Neuron (in vitro differentiated cells): ENCODE measurements around the gene FXYD4.
"Not testable (repeated sequence)": the region's sequence is repeated elsewhere in the genome, so short reads cannot be mapped to it uniquely, and the experiment has no call there.

Source experiments
- H2AFZ ChIP-seq: one replicate; pipeline ENCODE4 v1.6.1; 2013; ENCODE audit warnings: low read depth, mild to moderate bottlenecking, inconsistent platforms, low read length, moderate library complexity
- H3K27me3 ChIP-seq: one replicate; pipeline ENCODE4 v1.6.1; 2013; ENCODE audit warnings: low read length; ENCODE audit not compliant: insufficient read depth
- H3K36me3 ChIP-seq: one replicate; pipeline ENCODE4 v1.6.1; 2013; ENCODE audit warnings: low read length; ENCODE audit not compliant: insufficient read depth
- H3K4me1 ChIP-seq: one replicate; pipeline ENCODE4 v1.6.1; 2013; ENCODE audit warnings: low read length; ENCODE audit not compliant: insufficient read depth
- H3K4me3 ChIP-seq: 2 replicates; pipeline ENCODE4 v1.5.1; 2013; ENCODE audit warnings: mild to moderate bottlenecking, low read length, moderate library complexity
- H3K9me3 ChIP-seq: one replicate; pipeline ENCODE4 v1.6.1; 2013; ENCODE audit warnings: low read length

FXYD4 gene

GRCh38 chr10:43371418-43371817 is at the start of gene FXYD4:
Gene FXYD4 (plus strand): TSS chr10:43371636. CDS start chr10:43373747, 2,111 bp downstream.
- Histone ChIP-seq H3K4me1 (peaks cover 12% of the 10 kb centered on the region), H2AFZ (no peak within 1 kb of the TSS), H3K9me3 (no peaks in the 10 kb centered on the region), H3K27me3 (no peaks in the 10 kb centered on the region), H3K36me3 (no peaks in the 10 kb centered on the region), H3K4me3 (no peak within 1 kb of the TSS)

- Histone ChIP-seq H3K36me3 (no peaks in the 10 kb centered on the region), H3K27me3 (peaks cover 3% of the 10 kb centered on the region), H3K4me3 (peak overlapping the region; percentile 11), H3K4me1 (peaks cover 9% of the 10 kb centered on the region), H3K9me3 (no peaks in the 10 kb centered on the region), H2AFZ (no peak overlapping the region)
These were observed 49.1 kb upstream of the FXYD4 start for GRCh38 chr10:43322331-43322730.

GRCh38 chr10:43322769-43323168 is 48.7 kb upstream of the FXYD4 start:
- Histone ChIP-seq H3K4me1 (peaks cover 9% of the 10 kb centered on the region), H2AFZ (peak overlapping the region; percentile 83), H3K27me3 (peaks cover 5% of the 10 kb centered on the region), H3K4me3 (peak overlapping the region; percentile 46), H3K9me3 (no peaks in the 10 kb centered on the region), H3K36me3 (no peaks in the 10 kb centered on the region)

- peaks cover 9% of the 10 kb centered on the region for H3K4me1 ChIP-seq
- H3K36me3 ChIP-seq = no peaks in the 10 kb centered on the region
- H2AFZ ChIP-seq = peak overlapping the region; percentile 83
- H3K9me3 ChIP-seq = no peaks in the 10 kb centered on the region
- H3K4me3 ChIP-seq = peak overlapping the region; percentile 46
- H3K27me3 ChIP-seq = peaks cover 5% of the 10 kb centered on the region
These were observed 48.2 kb upstream of the FXYD4 start for GRCh38 chr10:43323245-43323644.

GRCh38 chr10:43324876-43325275 is 46.6 kb upstream of the FXYD4 start:
- Histone ChIP-seq H3K9me3 (no peaks in the 10 kb centered on the region), H3K4me3 (no peak overlapping the region), H3K27me3 (peaks cover 2% of the 10 kb centered on the region), H3K4me1 (peaks cover 9% of the 10 kb centered on the region), H2AFZ (no peak overlapping the region), H3K36me3 (no peaks in the 10 kb centered on the region)

GRCh38 chr10:43327171-43327570 is 44.3 kb upstream of the FXYD4 start:
- Histone ChIP-seq H3K4me1 (peaks cover 9% of the 10 kb centered on the region), H3K4me3 (no peak overlapping the region), H3K36me3 (no peaks in the 10 kb centered on the region), H2AFZ (no peak overlapping the region), H3K27me3 (peaks cover 2% of the 10 kb centered on the region), H3K9me3 (no peaks in the 10 kb centered on the region)

- H3K27me3 ChIP-seq = peaks cover 2% of the 10 kb centered on the region
- H3K36me3 ChIP-seq = no peaks in the 10 kb centered on the region
- H2AFZ ChIP-seq = no peak overlapping the region
- H3K9me3 ChIP-seq = no peaks in the 10 kb centered on the region
- H3K4me3 ChIP-seq = no peak overlapping the region
- peaks cover 5% of the 10 kb centered on the region for H3K4me1 ChIP-seq
These were observed 43.5 kb upstream of the FXYD4 start for GRCh38 chr10:43327986-43328385.

GRCh38 chr10:43328810-43329209 is 42.6 kb upstream of the FXYD4 start:
- H3K4me1 ChIP-seq, H3K27me3 ChIP-seq, H3K4me3 ChIP-seq, H2AFZ ChIP-seq, H3K36me3 ChIP-seq, H3K9me3 ChIP-seq: not testable (repeated sequence)

GRCh38 chr10:43329246-43329885 is 42.1 kb upstream of the FXYD4 start:
- not testable (repeated sequence) for H3K27me3 ChIP-seq, H3K4me3 ChIP-seq, H3K9me3 ChIP-seq, H3K4me1 ChIP-seq, H3K36me3 ChIP-seq, H2AFZ ChIP-seq

GRCh38 chr10:43330049-43330823 is 41.2 kb upstream of the FXYD4 start:
- H3K27me3 ChIP-seq, H2AFZ ChIP-seq, H3K36me3 ChIP-seq, H3K4me3 ChIP-seq, H3K4me1 ChIP-seq, H3K9me3 ChIP-seq: not testable (repeated sequence)

- H3K4me1 ChIP-seq, H3K9me3 ChIP-seq, H3K27me3 ChIP-seq, H2AFZ ChIP-seq, H3K4me3 ChIP-seq, H3K36me3 ChIP-seq: not testable (repeated sequence)
These were observed 40.7 kb upstream of the FXYD4 start for GRCh38 chr10:43330824-43331127.

- Histone ChIP-seq H3K9me3 (no peaks in the 10 kb centered on the region), H3K4me1 (no peaks in the 10 kb centered on the region)
These were observed 37.8 kb upstream of the FXYD4 start for GRCh38 chr10:43333653-43334052.

GRCh38 chr10:43336061-43336460 is 35.4 kb upstream of the FXYD4 start:
- Histone ChIP-seq H3K27me3 (peaks cover 15% of the 10 kb centered on the region), H3K4me3 (no peak overlapping the region), H2AFZ (no peak overlapping the region), H3K36me3 (no peaks in the 10 kb centered on the region), H3K4me1 (no peaks in the 10 kb centered on the region), H3K9me3 (no peaks in the 10 kb centered on the region)

More at GRCh38 chr10:43333653-43334052, 37.8 kb upstream of the FXYD4 start:
- Histone ChIP-seq H2AFZ (no peak overlapping the region), H3K4me3 (no peak overlapping the region), H3K27me3 (peaks cover 7% of the 10 kb centered on the region), H3K36me3 (no peaks in the 10 kb centered on the region)
